IMR-90 (cell line): ENCODE data around the gene GSK3B. TPM values are rescaled to one million over a fixed set of nuclear protein-coding genes. Genes with fewer than 3 reads are reported as not detected.

Experiments
- ATAC-seq: fragments of 200-7000 bp; cut with Tn5 transposase; 2 replicates; pipeline ENCODE4 v1.9.1; 2020; ENCODE audit warnings: low read depth, mild to moderate bottlenecking, moderate library complexity
- BruUV-seq: library from RNA; stranded (reverse); fragments of 400-500 nt; replicated peaks from 2 replicates; lab custom pipeline; 2021; lab: Mats Ljungman, UMichigan
- CTCF ChIA-PET: fragments of 300-600 bp; formaldehyde crosslinking; extraction: SDS; loops from one replicate; lab custom pipeline; 2021; ENCODE audit warnings: antibody characterized with exemption; lab: Yijun Ruan, JAX
- POLR2A ChIA-PET: fragments of 300-600 bp; sonication (Branson Sonifier 250); formaldehyde crosslinking; loops from one replicate; lab custom pipeline; 2022; ENCODE audit warnings: antibody characterized with exemption; ENCODE audit not compliant: unreplicated experiment; lab: Charles Lee
- DNase-seq: peaks from one replicate; pipeline ENCODE4 v3.0.0; 2013
- H2AFZ ChIP-seq: replicated peaks from 2 replicates; pipeline ENCODE3; 2013; ENCODE audit warnings: low read length, mild to moderate bottlenecking; ENCODE audit not compliant: poor library complexity
- H2AK5ac ChIP-seq: 2 replicates; pipeline ENCODE4 v1.6.1; 2013; ENCODE audit warnings: low read depth, low read length, inconsistent platforms
- H2AK9ac ChIP-seq: replicated peaks from 2 replicates; pipeline ENCODE3; 2013; ENCODE audit warnings: mild to moderate bottlenecking, low read depth, low read length, moderate library complexity; ENCODE audit not compliant: poor library complexity
- H2BK120ac ChIP-seq: 2 replicates; pipeline ENCODE4 v1.6.1; 2013; ENCODE audit warnings: low read depth, low read length, inconsistent platforms
- H2BK15ac ChIP-seq: 3 replicates; pipeline ENCODE4 v1.6.1; 2013; ENCODE audit warnings: low read depth, low read length, inconsistent platforms
- H2BK20ac ChIP-seq: 2 replicates; pipeline ENCODE4 v1.6.1; 2013; ENCODE audit warnings: low read depth, mild to moderate bottlenecking, inconsistent platforms, low read length, moderate library complexity
- H2BK5ac ChIP-seq: 2 replicates; pipeline ENCODE4 v1.6.1; 2013; ENCODE audit warnings: mild to moderate bottlenecking, low read depth, low read length, inconsistent platforms; ENCODE audit not compliant: poor library complexity, severe bottlenecking
- H3K14ac ChIP-seq: replicated peaks from 2 replicates; pipeline ENCODE4 v1.6.1; 2013; ENCODE audit warnings: low read depth, low read length, inconsistent platforms
- H3K18ac ChIP-seq: 2 replicates; pipeline ENCODE4 v1.6.1; 2013; ENCODE audit warnings: low read depth, low read length, control low read depth
- H3K23ac ChIP-seq: 2 replicates; pipeline ENCODE4 v1.6.1; 2013; ENCODE audit warnings: low read depth, low read length, inconsistent platforms
- H3K27ac ChIP-seq: 2 replicates; pipeline ENCODE4 v1.5.1; 2013; ENCODE audit warnings: mild to moderate bottlenecking, control low read depth, low read length; ENCODE audit not compliant: insufficient read depth
- H3K27me3 ChIP-seq: 2 replicates; pipeline ENCODE4 v1.6.1; 2013; ENCODE audit warnings: low read length; ENCODE audit not compliant: control insufficient read depth, insufficient read depth
- H3K36me3 ChIP-seq: 2 replicates; pipeline ENCODE4 v1.6.1; 2013; ENCODE audit warnings: low read length, mixed read lengths; ENCODE audit not compliant: control insufficient read depth, insufficient read depth
- H3K4ac ChIP-seq: 2 replicates; pipeline ENCODE4 v1.6.1; 2013; ENCODE audit warnings: low read depth, low read length, inconsistent platforms
- H3K4me1 ChIP-seq: 2 replicates; pipeline ENCODE4 v1.6.1; 2013; ENCODE audit warnings: low read length, mixed read lengths; ENCODE audit not compliant: control insufficient read depth, insufficient read depth
- H3K4me2 ChIP-seq: 2 replicates; pipeline ENCODE4 v1.6.1; 2013; ENCODE audit warnings: low read depth, mild to moderate bottlenecking, control low read depth, low read length, moderate library complexity
- H3K4me3 ChIP-seq: 2 replicates; pipeline ENCODE4 v1.5.1; 2013; ENCODE audit warnings: low read depth, mild to moderate bottlenecking, control low read depth, low read length, moderate library complexity; ENCODE audit not compliant: insufficient read depth
- H3K56ac ChIP-seq: 2 replicates; pipeline ENCODE4 v1.6.1; 2013; ENCODE audit warnings: low read length, inconsistent platforms; ENCODE audit not compliant: insufficient read depth; ENCODE audit errors: extremely low read depth
- H3K79me1 ChIP-seq, 2 experiments: 2 replicates each; pipeline ENCODE4 v1.6.1; 2013; ENCODE audit warnings: low read length in 2 of 2, inconsistent platforms in 1 of 2, low read depth in 1 of 2
- H3K9ac ChIP-seq: 2 replicates; pipeline ENCODE4 v1.6.1; 2013; ENCODE audit warnings: low read depth, low read length, control low read depth
- H3K9me1 ChIP-seq: 2 replicates; pipeline ENCODE4 v1.6.1; 2013; ENCODE audit warnings: low read length, inconsistent platforms; ENCODE audit not compliant: insufficient read depth
- H3K9me3 ChIP-seq: 2 replicates; pipeline ENCODE4 v1.6.1; 2013; ENCODE audit warnings: low read length; ENCODE audit not compliant: control insufficient read depth, insufficient read depth
- H4K20me1 ChIP-seq: 2 replicates; pipeline ENCODE4 v1.6.1; 2013; ENCODE audit warnings: low read length, inconsistent platforms; ENCODE audit not compliant: insufficient read depth
- H4K5ac ChIP-seq: 2 replicates; pipeline ENCODE4 v1.6.1; 2013; ENCODE audit warnings: mild to moderate bottlenecking, low read depth, low read length, control low read depth
- H4K8ac ChIP-seq, 2 experiments: 2 replicates each; pipeline ENCODE4 v1.6.1; 2013; ENCODE audit warnings: low read depth in 2 of 2, low read length in 2 of 2, control low read depth in 1 of 2, inconsistent platforms in 1 of 2
- H4K91ac ChIP-seq: 2 replicates; pipeline ENCODE4 v1.6.1; 2013; ENCODE audit warnings: low read depth, low read length, inconsistent platforms; ENCODE audit not compliant: insufficient read depth
- BHLHE40 ChIP-seq: fragments of 150-350 bp; IDR thresholded peaks from 2 replicates; pipeline ENCODE4 v1.6.1; 2016; ENCODE audit warnings: mild to moderate bottlenecking, low read depth, low read length
- CEBPB ChIP-seq: IDR thresholded peaks from 2 replicates; pipeline ENCODE4 v1.6.1; 2012; ENCODE audit warnings: low read depth, low read length, improper control_type of control experiment
- CHD1 ChIP-seq: IDR thresholded peaks from 2 replicates; pipeline ENCODE4 v1.6.1; 2012; ENCODE audit warnings: low read depth, low read length, improper control_type of control experiment
- CTCF ChIP-seq: conservative IDR thresholded peaks from 2 replicates; pipeline ENCODE4 v1.5.1; 2012; ENCODE audit warnings: mild to moderate bottlenecking, low read depth, low read length, improper control_type of control experiment
- FOS ChIP-seq: fragments of 150-350 bp; IDR thresholded peaks from 2 replicates; pipeline ENCODE4 v1.6.1; 2016; ENCODE audit warnings: low read depth, low read length
- MAFK ChIP-seq: IDR thresholded peaks from 2 replicates; pipeline ENCODE4 v1.6.1; 2012; ENCODE audit warnings: low read depth, low read length, improper control_type of control experiment
- MAZ ChIP-seq: IDR thresholded peaks from 2 replicates; pipeline ENCODE4 v1.6.1; 2012; ENCODE audit warnings: low read depth, mild to moderate bottlenecking, low read length, improper control_type of control experiment, moderate library complexity, borderline replicate concordance
- NFE2L2 ChIP-seq: fragments of 150-350 bp; IDR thresholded peaks from 2 replicates; pipeline ENCODE4 v1.6.1; 2016; ENCODE audit warnings: low read depth, mild to moderate bottlenecking, low read length
- RFX5 ChIP-seq: IDR thresholded peaks from 2 replicates; pipeline ENCODE4 v1.8.0; 2012; ENCODE audit warnings: low read depth, mild to moderate bottlenecking, low read length, moderate library complexity
- USF2 ChIP-seq: fragments of 150-350 bp; IDR thresholded peaks from 2 replicates; pipeline ENCODE4 v1.6.1; 2017; ENCODE audit warnings: mild to moderate bottlenecking, antibody characterized with exemption, low read length, low read depth
- WGBS, 2 experiments: methylation state at CpG; one replicate each; pipeline versions ENCODE4 v1.1.5 to v1.1.7; 2013; ENCODE audit warnings: missing lambda C conversion rate in 2 of 2; ENCODE audit not compliant: insufficient read length in 1 of 2; ENCODE audit errors: extremely low coverage in 2 of 2; 5-methylcytosine and 5-hydroxymethylcytosine counted together
- dilution Hi-C: fragments of 300-500 bp; cut with HindIII; formaldehyde crosslinking; loops from one replicate; pipeline ENCODE4 v1.14.3; 2018; ENCODE audit warnings: low sequenced_read_pairs; ENCODE audit not compliant: unreplicated experiment
- in situ Hi-C: fragments of 300-500 bp; cut with MboI; formaldehyde crosslinking; loops from 3 replicates; pipeline ENCODE4 v1.14.3; 2019; ENCODE audit warnings: low sequenced_read_pairs, inconsistent platforms, mixed read lengths
- intact Hi-C: fragments of 100-400 bp; cut with micrococcal nuclease; formaldehyde crosslinking; loops from 2 replicates; pipeline ENCODE4 v1.10.0; 2022
- polyA plus RNA-seq, 3 experiments: library from polyadenylated mRNA; depleted of rRNA; stranded (reverse); fragments of >200 nt; gene quantifications; 2 replicates each; pipeline ENCODE4 v1.2.3, GENCODE V29; 2012; ENCODE audit warnings: low replicate concordance in 1 of 3
- total RNA-seq: library from RNA; depleted of rRNA; stranded (reverse); fragments of >200 nt; gene quantifications from 2 replicates; pipeline ENCODE4 v1.2.3, GENCODE V29; 2012
- TF ChIP-seq, protein P1 (sequence below): fragments of 150-350 bp; IDR thresholded peaks from 2 replicates; pipeline ENCODE4 v1.6.1; 2016; ENCODE audit warnings: low read depth, mild to moderate bottlenecking, low read length, moderate library complexity, borderline replicate concordance

Gene GSK3B
- total and polyA plus RNA-seq, 2 of the 4 experiments (the other 2 are of a cell fraction) = 19.2 to 33.2 TPM

- dilution Hi-C loops (no loop called here), in situ Hi-C loops (loop anchor here (10.0 kb wide), 1 partner anchor 367 kb away; no protein-coding TSS in a partner anchor), intact Hi-C loops (no loop called here)
- Histone ChIP-seq H2AFZ (no peak overlapping the region), H3K18ac (no peak overlapping the region), H4K91ac (no peak overlapping the region), H3K27me3 (peaks cover 30% of the 10 kb centered on the region), H3K27ac (no peak overlapping the region), H2AK9ac (no peak overlapping the region), H3K9me3 (no peaks in the 10 kb centered on the region), H3K56ac (no peak overlapping the region), H3K23ac (no peak overlapping the region), H2AK5ac (no peak overlapping the region), H3K79me1 (no peaks in the 10 kb centered on the region), H2BK15ac (no peak overlapping the region), H4K20me1 (no peaks in the 10 kb centered on the region), H3K14ac (no peak overlapping the region), H2BK5ac (no peak overlapping the region), H3K4me1 (no peaks in the 10 kb centered on the region), H3K4ac (no peak overlapping the region), H2BK20ac (no peak overlapping the region), H2BK120ac (no peak overlapping the region), H3K4me3 (no peak overlapping the region), H4K5ac (no peak overlapping the region), H3K9me1 (0 out of 2 replicates have a peak, but pooled peaks cover 2% of the 10 kb centered on the region), H4K8ac (no peak overlapping the region), H3K36me3 (no peaks in the 10 kb centered on the region), H3K9ac (no peak overlapping the region), H3K4me2 (no peak overlapping the region)
- no TSS peak for BruUV-seq
- ChIA-PET CTCF (interaction anchor here (0.6 kb wide), 1 partner anchor 360 kb away, joined by 7 read pairs; no protein-coding TSS in a partner anchor), POLR2A (no interaction called here)
- TF ChIP-seq CHD1 (no peak), MAZ (no peak), CTCF (no peak), RFX5 (no peak), CEBPB (no peak), FOS (no peak), NFE2L2 (no peak), BHLHE40 (no peak), USF2 (no peak), MAFK (no peak)
- TF ChIP-seq, protein P1, sequence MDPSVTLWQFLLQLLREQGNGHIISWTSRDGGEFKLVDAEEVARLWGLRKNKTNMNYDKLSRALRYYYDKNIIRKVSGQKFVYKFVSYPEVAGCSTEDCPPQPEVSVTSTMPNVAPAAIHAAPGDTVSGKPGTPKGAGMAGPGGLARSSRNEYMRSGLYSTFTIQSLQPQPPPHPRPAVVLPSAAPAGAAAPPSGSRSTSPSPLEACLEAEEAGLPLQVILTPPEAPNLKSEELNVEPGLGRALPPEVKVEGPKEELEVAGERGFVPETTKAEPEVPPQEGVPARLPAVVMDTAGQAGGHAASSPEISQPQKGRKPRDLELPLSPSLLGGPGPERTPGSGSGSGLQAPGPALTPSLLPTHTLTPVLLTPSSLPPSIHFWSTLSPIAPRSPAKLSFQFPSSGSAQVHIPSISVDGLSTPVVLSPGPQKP = no peak
- ATAC-seq (no peak), DNase-seq (no peak)
- no CpG with 5 or more reads among the region's 13 CpGs for WGBS, 2 experiments
Observed at GRCh38 chr3:119817583-119818363, 276.5 kb downstream of the GSK3B start.
